ENCODE results near the gene METTL6.
"Not testable (repeated sequence)": the region's sequence is repeated elsewhere in the genome, so short reads cannot be mapped to it uniquely, and the experiment has no call there.

METTL6 gene

DNA sequence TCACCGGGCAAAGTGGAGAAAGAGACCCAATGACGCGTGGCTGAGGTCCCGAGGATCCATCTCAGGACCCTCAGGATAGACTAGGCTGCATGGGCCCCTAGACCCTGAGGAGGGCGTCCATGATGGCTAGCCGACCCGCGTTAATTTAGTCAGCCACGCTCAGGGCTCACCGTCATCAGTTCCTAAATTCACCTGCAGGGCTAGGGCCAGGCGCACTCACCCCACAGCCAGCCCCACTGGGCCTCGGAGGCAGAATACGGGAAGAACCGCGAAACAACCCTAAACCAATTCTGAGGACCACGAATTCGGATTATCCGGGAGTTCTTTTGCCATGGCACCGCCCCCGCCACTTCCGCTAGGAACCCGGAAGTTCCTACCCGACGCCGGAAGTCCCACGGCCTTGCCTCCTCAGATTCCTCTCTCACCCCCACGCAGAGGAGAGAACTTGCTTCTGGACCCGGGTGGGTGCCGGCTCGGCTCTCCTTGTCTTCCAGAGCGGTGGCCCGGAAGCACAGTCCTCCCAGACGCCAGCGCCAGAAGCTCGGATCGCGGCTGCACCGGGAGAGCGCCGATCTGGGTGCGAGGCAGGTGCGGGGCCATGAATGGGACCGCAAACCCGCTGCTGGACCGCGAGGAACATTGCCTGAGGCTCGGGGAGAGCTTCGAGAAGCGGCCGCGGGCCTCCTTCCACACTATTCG is at the start of gene METTL6, which contains the start of gene EAF1:
Gene METTL6 (minus strand): TSS at position 363 of the 699 bp plus-strand sequence. CDS start 1,033 bp downstream, outside the sequence.
Gene EAF1 (plus strand): TSS at position 417 of the 699 bp plus-strand sequence. CDS start 182 bp downstream, at position 599.
- in situ Hi-C loops (cut with MboI; ENCODE audit: low sequenced_read_pairs), result no loop called here

- in situ Hi-C loops (cut with MboI; ENCODE audit: low sequenced_read_pairs), result no loop called here
These were observed 49.0 kb upstream of the METTL6 start for GRCh38 chr3:15476378-15476777.

DNA sequence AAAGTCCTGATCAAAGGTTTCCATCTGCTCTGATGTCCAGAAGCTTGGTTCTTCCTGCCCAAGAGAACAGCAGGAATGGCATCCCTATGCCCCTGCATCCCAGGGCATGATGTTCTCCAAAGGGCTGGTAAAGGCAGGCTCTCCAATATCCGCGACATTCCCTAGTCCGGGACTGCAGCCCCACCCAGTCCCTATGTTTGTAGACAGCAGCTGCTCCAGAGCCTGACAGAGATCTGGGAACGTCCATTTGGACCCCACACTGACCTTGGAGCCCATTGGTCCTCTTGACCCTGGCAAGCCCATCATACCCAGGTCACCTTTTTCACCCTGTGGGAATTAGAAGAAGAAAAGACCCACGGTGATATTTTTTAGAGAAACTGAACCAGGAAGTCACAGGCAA is 47.8 kb upstream of the METTL6 start:
- in situ Hi-C loops (cut with MboI; ENCODE audit: low sequenced_read_pairs), result no loop called here

DNA sequence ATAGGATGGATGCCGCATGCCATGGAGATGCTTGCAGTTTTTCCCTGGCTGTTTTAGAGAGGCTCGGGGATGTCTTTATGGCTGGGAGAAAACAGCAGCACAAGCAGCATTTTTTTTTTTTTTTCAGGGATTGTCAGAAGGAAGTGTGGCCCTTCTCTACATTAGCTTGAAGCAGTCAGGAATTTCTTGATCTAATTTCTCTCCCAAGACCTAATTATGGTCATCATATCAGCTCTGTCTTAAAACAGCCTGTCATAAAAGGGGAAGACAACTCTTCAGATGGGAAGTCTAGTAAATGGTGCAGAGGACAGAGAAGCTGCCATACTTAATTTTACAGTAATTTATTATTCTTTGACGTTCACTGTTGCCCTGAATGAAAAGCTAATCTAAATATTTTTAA is 44.5 kb upstream of the METTL6 start:
- in situ Hi-C loops (cut with MboI; ENCODE audit: low sequenced_read_pairs), result no loop called here

- in situ Hi-C loops (cut with MboI; ENCODE audit: low sequenced_read_pairs), result no loop called here
These were observed 43.5 kb upstream of the METTL6 start for GRCh38 chr3:15470849-15471248.

GRCh38 chr3:15470261-15470660 is 42.9 kb upstream of the METTL6 start:
- in situ Hi-C loops (cut with MboI; ENCODE audit: low sequenced_read_pairs), result no loop called here

DNA sequence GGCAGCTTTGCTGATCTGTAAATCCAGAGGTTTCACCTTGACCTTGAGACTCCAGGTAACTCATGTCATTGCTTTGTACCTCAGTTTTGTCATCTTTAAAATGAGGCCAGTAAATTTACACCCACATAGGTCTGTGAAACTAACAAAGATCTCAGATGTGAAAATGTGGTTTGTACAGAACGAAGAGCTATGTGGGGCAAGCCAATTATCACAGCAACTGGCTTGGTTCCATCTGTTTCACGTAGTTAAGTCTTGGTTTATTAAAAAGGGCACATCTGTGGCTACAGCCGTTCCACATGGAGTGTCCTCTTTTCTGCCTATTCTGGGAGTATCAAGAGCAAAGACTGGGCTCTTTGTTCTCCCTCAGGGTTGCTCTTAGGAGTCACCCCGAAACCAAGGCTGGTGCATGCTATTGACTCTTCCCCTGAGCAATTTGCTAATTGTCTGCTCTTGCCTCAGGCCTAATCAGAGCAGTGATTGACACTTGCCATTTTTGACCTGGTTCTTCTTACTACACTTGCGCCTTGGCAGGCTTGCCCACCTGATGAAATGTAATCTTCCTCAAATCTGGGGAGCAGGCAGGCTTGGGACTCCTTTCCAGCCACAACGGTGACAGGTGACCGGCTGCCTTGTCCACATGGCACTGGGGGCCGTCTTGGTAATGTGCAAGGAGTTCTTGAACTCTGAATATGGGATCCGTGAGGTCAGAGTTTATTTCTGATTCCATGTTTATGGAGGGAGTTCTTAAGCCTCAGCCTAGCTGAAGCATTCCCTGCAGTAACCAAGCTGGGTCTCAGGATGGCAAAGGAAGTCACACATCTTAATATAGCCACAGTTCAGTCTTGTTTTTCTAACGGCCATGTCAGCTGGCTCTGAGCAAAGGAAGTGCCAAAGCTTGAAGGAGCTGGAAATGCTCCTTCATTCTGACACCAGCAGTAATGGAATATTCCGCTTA is 40.2 kb upstream of the METTL6 start:
- in situ Hi-C loops (cut with MboI; ENCODE audit: low sequenced_read_pairs), result no loop called here

GRCh38 chr3:15465876-15466585 is 38.7 kb upstream of the METTL6 start:
- in situ Hi-C loops (cut with MboI; ENCODE audit: low sequenced_read_pairs), result no loop called here

- in situ Hi-C loops (cut with MboI; ENCODE audit: low sequenced_read_pairs), result no loop called here
These were observed 35.1 kb upstream of the METTL6 start for GRCh38 chr3:15462451-15462850.

DNA sequence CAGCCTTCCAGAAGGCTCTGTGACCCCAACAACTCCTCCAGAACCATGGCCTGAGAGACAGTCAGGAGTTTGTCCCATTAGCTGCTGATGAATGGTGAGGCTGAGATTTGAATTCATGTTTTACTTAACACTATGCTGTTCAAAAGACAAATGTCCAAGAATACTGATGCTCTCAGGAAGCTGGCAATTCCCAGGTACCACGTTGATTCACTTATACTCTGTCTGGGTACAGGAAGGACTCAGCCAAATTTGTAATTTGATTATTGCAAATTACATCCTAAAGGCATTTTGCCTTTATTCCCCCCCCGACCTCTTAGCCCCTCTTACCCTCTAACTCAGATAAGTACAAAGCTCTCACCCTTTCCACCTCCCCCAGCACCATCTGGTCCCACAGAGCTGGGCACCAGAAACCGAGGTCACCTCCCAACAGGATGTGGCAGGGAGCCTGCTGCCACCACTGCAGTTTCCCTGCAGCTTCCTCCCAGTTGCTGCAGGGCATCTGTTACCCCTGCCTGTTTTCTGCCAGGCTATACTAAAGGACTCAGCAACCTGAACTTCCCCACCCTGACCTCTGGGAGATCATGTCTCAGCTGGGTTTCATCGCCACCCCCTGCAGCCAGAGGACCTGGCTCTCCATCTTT is 33.7 kb upstream of the METTL6 start:
- in situ Hi-C loops (cut with MboI; ENCODE audit: low sequenced_read_pairs), result no loop called here

DNA sequence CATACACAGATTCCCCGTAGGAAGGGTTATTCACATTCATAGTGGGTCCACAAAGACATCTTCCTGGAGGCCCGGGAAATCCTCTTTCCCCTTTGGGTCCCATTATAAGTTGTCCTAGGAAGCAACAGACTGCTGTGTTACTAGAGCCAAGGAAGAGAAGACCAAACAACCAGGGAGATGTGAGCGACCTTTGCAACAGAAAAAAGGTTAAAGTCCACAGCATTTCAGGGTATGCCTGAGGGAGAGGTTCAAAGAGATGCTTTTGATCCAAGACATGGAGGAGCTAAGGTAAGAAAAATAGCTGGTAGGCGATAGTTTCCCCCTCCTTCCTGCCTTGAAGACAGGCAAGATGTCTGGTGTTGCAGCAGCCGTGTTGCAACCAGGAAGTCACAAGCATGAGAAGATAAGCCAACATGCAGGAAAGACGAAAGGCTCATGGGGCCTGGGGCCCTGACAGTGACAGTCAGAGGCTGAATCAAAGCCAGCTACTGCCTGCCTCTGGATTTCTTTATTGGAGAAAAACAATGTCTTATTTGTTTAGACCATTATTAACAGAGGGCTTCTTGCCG is 31.0 kb upstream of the METTL6 start:
- in situ Hi-C loops (cut with MboI; ENCODE audit: low sequenced_read_pairs), result no loop called here

GRCh38 chr3:15456915-15457314 is 29.6 kb upstream of the METTL6 start:
- in situ Hi-C loops (cut with MboI; ENCODE audit: low sequenced_read_pairs), result not testable (repeated sequence)

GRCh38 chr3:15456321-15456720 is 29.0 kb upstream of the METTL6 start:
- in situ Hi-C loops (cut with MboI; ENCODE audit: low sequenced_read_pairs), result no loop called here

DNA sequence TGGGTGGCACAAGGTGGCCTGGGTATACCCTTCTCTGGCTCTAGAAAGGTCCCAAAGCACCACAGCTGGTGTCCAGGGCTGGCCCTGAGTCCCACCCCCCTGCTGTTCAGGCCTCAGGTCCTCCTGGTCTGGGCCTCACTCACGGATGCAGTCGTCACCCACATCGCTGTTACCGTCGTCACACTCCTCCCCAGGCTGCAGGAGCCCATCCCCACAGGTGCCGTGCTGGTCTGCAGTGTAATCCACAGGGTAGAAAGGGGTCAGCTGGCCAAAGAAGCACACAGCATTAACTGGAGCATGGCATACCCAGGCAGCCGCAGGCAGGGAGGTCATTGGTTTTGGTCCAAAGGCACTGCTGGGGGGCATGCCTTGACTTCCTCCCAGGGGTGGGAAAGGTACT is 28.4 kb upstream of the METTL6 start:
- in situ Hi-C loops (cut with MboI; ENCODE audit: low sequenced_read_pairs), result no loop called here

DNA sequence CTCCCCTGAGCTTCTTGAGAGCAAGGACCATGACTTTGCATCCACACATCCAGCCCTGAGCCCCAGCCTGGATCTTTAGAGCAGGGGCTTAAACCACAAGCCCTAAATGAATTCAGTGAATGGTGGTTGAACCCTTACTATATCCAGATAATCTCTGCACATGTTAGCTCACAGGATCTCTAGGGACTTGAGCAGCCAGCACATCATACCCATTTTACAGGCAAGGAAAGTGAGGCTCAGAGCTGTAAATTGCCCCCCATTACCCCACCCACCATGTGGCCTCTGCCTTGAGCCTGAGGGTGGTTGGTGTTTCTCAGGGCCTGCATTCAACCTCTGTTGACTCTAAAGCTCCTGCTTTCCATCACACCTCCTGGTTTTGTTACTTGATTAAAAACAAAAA is 27.6 kb upstream of the METTL6 start:
- in situ Hi-C loops (cut with MboI; ENCODE audit: low sequenced_read_pairs), result no loop called here

GRCh38 chr3:15453991-15454625 is 26.8 kb upstream of the METTL6 start:
- in situ Hi-C loops (cut with MboI; ENCODE audit: low sequenced_read_pairs), result no loop called here

DNA sequence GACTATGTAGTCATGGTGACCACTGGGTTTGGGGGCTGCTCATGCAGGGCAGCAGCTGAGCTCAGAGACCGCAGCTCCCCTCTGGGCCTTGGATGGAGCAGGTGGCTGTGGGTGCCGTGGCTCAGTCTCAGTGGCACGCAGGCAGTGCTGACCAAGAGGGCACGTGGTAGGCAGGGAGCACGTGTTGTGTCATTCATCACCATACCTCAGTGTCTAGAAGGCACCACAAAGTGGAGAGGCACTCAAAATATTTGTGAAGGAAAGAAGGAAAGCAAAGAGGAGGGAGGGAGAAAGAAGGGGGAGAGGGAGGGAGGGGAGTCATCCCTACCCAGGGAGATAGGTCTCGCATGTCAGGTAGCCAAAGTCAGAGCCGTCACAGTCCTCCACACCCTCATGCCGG is 26.2 kb upstream of the METTL6 start:
- in situ Hi-C loops (cut with MboI; ENCODE audit: low sequenced_read_pairs), result no loop called here

DNA sequence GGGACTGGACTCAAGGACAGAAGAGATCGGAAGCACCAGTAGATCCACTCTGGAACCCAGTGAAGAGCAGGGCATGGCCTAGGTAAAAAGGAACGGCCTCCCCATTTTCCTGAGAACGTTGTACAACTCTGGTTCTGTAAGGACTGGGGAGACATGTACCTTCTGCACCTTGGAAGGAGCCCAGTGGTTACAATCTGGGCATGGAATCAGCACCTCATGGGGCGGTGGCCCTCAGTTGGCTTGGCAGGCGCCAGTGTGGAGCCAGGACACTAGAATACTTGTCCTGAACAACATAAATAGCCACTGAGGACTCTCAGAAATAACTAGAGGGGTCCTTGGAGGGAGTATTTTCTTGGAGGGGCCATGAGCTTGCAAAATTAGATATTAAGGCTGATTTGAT is 25.6 kb upstream of the METTL6 start:
- in situ Hi-C loops (cut with MboI; ENCODE audit: low sequenced_read_pairs), result no loop called here

DNA sequence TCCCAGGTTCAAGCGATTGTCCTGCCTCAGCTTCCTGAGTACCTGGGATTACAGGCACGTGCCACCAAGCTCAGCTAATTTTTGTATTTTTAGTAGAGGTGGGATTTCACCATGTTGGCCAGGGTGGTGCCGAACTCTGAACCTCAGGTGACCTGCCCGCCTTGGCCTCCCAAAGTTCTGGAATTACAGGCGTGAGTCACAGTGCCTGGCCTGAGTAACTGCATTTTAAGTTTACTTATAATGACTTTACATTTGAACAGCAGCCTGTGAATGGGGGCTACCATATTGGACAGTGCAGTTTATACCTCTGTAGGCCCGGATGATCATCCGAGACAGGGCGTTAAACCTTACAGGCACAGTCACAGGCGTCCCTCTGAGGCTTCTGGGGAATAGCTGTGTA is 24.8 kb upstream of the METTL6 start:
- in situ Hi-C loops (cut with MboI; ENCODE audit: low sequenced_read_pairs), result no loop called here
